HepG2 (cell line): ENCODE results near the gene CMIP. TPM values are rescaled to one million over a fixed set of nuclear protein-coding genes. Genes with fewer than 3 reads are reported as not detected.

Source experiments
- ATF7-NPFF ChIP-seq: sonication (generic); formaldehyde crosslinking; IDR thresholded peaks from 2 replicates; pipeline ENCODE4 v1.8.1; 2023; ENCODE audit warnings: mild to moderate bottlenecking, low read depth, missing genetic modification reagents, moderate library complexity
- DZIP1 ChIP-seq: sonication (generic); formaldehyde crosslinking; IDR thresholded peaks from 2 replicates; pipeline ENCODE4 v1.5.0; 2020; ENCODE audit warnings: mild to moderate bottlenecking, missing genetic modification reagents
- GABPA ChIP-seq, 2 experiments: IDR thresholded peaks; 2 replicates each; pipeline ENCODE4 v1.6.1; 2011 to 2016; ENCODE audit warnings: low read depth in 2 of 2, low read length in 1 of 2, missing biosample characterization in 1 of 2, missing genetic modification characterization in 1 of 2
- HMG20A ChIP-seq: IDR thresholded peaks from 2 replicates; pipeline ENCODE4 v1.6.1; 2016; ENCODE audit warnings: borderline replicate concordance
- MXD1 ChIP-seq: sonication (generic); formaldehyde crosslinking; IDR thresholded peaks from 2 replicates; pipeline ENCODE4 v1.4.0; 2020; ENCODE audit warnings: mild to moderate bottlenecking, missing genetic modification reagents
- SNAPC2 ChIP-seq: sonication (generic); formaldehyde crosslinking; IDR thresholded peaks from 2 replicates; pipeline ENCODE4 v1.8.1; 2022; ENCODE audit warnings: mild to moderate bottlenecking, missing genetic modification reagents
- TEAD3 ChIP-seq: optimal IDR thresholded peaks from 2 replicates; pipeline ENCODE3; 2016; ENCODE audit warnings: borderline replicate concordance
- TSC22D2 ChIP-seq: sonication (generic); formaldehyde crosslinking; IDR thresholded peaks from 2 replicates; pipeline ENCODE4 v1.5.1; 2020; ENCODE audit warnings: missing genetic modification reagents, mild to moderate bottlenecking, borderline replicate concordance
- ZNF260 ChIP-seq: sonication (generic); formaldehyde crosslinking; IDR thresholded peaks from 2 replicates; pipeline ENCODE4 v1.4.0; 2020; ENCODE audit warnings: missing genetic modification reagents, low read depth, mild to moderate bottlenecking, borderline replicate concordance
- ZNF318 ChIP-seq: sonication (generic); formaldehyde crosslinking; IDR thresholded peaks from 2 replicates; pipeline ENCODE4 v1.4.0; 2020; ENCODE audit warnings: mild to moderate bottlenecking, missing genetic modification reagents
- ZNF33A ChIP-seq: sonication (generic); formaldehyde crosslinking; IDR thresholded peaks from 2 replicates; pipeline ENCODE4 v1.5.1; 2020; ENCODE audit warnings: missing genetic modification reagents, mild to moderate bottlenecking, moderate library complexity, borderline replicate concordance
- ZNF7 ChIP-seq: IDR thresholded peaks from 2 replicates; pipeline ENCODE4 v1.6.1; 2016; ENCODE audit warnings: missing biosample characterization, missing genetic modification reagents
- ZNF710 ChIP-seq: sonication (generic); formaldehyde crosslinking; IDR thresholded peaks from 2 replicates; pipeline ENCODE4 v1.5.0; 2020; ENCODE audit warnings: mild to moderate bottlenecking, missing genetic modification reagents, borderline replicate concordance
- ZNF768 ChIP-seq: sonication (generic); formaldehyde crosslinking; IDR thresholded peaks from 2 replicates; pipeline ENCODE4 v1.4.0; 2020; ENCODE audit warnings: missing genetic modification reagents
- ZNF775 ChIP-seq: sonication (generic); formaldehyde crosslinking; IDR thresholded peaks from 2 replicates; pipeline ENCODE4 v1.4.0; 2020; ENCODE audit warnings: missing genetic modification reagents, mild to moderate bottlenecking, moderate library complexity, borderline replicate concordance
- polyA plus RNA-seq, 8 experiments: library from polyadenylated mRNA; depleted of rRNA in 3 of 8; stranded (reverse) in 7 of 8; unstranded in 1 of 8; fragments of >200 nt; fragmentation: Illumina TruSeq in 4 of 8; extraction: Trizol in 4 of 8; gene quantifications; 2 replicates each; pipeline versions ENCODE4 v1.2.1 to v1.2.3, GENCODE V29; 2011 to 2016; ENCODE audit warnings: low read depth in 4 of 8, missing spikeins in 1 of 8, mixed read lengths in 1 of 8; ENCODE audit not compliant: insufficient read depth in 1 of 8
- total RNA-seq, 5 experiments: library from RNA; depleted of rRNA; stranded (reverse); fragments of >200 nt; fragmentation: Illumina TruSeq; extraction: Trizol; gene quantifications; 2 replicates each; pipeline ENCODE4 v1.2.3, GENCODE V29; 2016; ENCODE audit warnings: low read depth in 1 of 5

CMIP gene
- total and polyA plus RNA-seq, 2 of the 13 experiments (the other 11 are each of a cell fraction or from before 2014, with no cell fraction given) = 10.9 to 18.1 TPM

- TF ChIP-seq ZNF318 (CRISPR knock-in tag) (no peak), ZNF7 (CRISPR knock-in tag) (no peak), GABPA (IDR thresholded peaks at IDR 0.05; ENCODE audit: low read depth, low read length) (no peak), GABPA (CRISPR knock-in tag; IDR thresholded peaks at IDR 0.05; ENCODE audit: low read depth) (no peak), TEAD3 (CRISPR knock-in tag) (peak; percentile 29), MXD1 (CRISPR knock-in tag) (no peak), HMG20A (no peak; the same call in 1 of the 2 replicates), ATF7-NPFF (CRISPR knock-in tag) (no peak), ZNF775 (CRISPR knock-in tag) (no peak), TSC22D2 (CRISPR knock-in tag) (no peak), ZNF768 (peak; percentile 59; the same call in 1 of the 2 replicates), DZIP1 (no peak), SNAPC2 (CRISPR knock-in tag) (no peak), ZNF33A (no peak), ZNF710 (no peak), ZNF260 (CRISPR knock-in tag) (no peak)
Measured at GRCh38 chr16:81567987-81568748, 123.6 kb downstream of the CMIP start (continued).
